Stomach (tissue), 4 donors: ENCODE measurements around the gene CCDC68.

Source experiments
- CTCF ChIP-seq, 7 experiments: fragments of 450-650 bp in 4 of 7; fragments of 200-600 bp in 3 of 7; sonication (generic) in 3 of 7; IDR thresholded peaks; one replicate each; pipeline ENCODE4 v1.5.1; 2016 to 2019; ENCODE audit warnings: antibody characterized with exemption in 7 of 7, control low read depth in 2 of 7, mild to moderate bottlenecking in 1 of 7
- EP300 ChIP-seq: sonication (generic); formaldehyde crosslinking; IDR thresholded peaks from one replicate; pipeline ENCODE4 v1.6.1; 2017; ENCODE audit warnings: antibody characterized with exemption
- POLR2A ChIP-seq, 4 donors: fragments of 450-650 bp; IDR thresholded peaks; one replicate each; pipeline ENCODE4 v1.6.1; 2016; ENCODE audit warnings: antibody characterized with exemption in 4 of 4, control low read depth in 2 of 4, mild to moderate bottlenecking in 1 of 4, moderate library complexity in 1 of 4
- POLR2AphosphoS5 ChIP-seq, 3 donors: sonication (generic); formaldehyde crosslinking; IDR thresholded peaks; one replicate each; pipeline ENCODE4 v1.6.1; 2016; ENCODE audit warnings: antibody characterized with exemption in 3 of 3

DNA sequence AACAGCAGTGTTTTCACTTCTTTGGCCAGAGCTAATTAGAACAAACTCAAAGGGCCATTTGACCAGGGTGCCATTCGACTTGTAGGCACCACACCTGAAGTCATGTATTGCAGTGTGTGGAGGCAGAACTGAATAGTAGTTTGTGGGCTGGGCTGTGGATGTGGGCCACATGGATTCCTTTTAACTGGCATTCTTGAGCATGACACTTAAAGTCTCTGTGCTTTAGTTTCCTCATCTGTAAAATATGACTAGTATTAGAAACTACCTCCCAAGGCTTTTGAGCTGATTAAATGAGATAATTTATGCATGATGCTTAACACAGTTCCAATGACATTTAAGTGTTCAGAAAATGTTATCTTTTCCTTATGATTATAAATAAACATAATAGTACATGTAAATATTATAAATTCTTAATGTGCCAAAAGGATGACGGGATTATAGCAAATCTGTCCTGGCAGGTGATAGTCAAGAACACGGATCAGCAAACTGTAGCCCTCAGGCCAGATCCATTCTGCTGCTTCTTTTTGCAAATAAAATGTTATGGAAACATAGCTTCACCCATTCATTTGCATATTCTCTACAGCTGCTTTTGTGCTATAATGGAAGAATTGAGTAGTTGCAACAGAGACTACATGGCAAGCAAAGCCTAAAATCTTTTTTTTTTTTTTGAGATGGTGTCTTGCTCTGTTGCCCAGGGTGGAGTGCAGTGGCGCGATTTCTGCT lies 36.3 kb upstream of the CCDC68 start:
- TF ChIP-seq CTCF (IDR thresholded peaks at IDR 0.05): no peak
- TF ChIP-seq EP300: no peak
- no peak for TF ChIP-seq POLR2A (IDR thresholded peaks at IDR 0.05)
- TF ChIP-seq POLR2AphosphoS5 (IDR thresholded peaks at IDR 0.05): no peak
